Mesothelial cell of epicardium (in vitro differentiated cells): Measurements from ENCODE around the gene HEBP1. TPM values are rescaled to one million over a fixed set of nuclear protein-coding genes. Genes with fewer than 3 reads are reported as not detected.

Experiments used
- DNase-seq, 2 experiments: peaks; one replicate each; pipeline ENCODE4 v3.0.0; 2021; ENCODE audit warnings: low spot score in 2 of 2; ENCODE audit not compliant: unreplicated experiment in 2 of 2
- H3K27ac Mint-ChIP-seq: 2 replicates; pipeline ENCODE4 v1.8.0; 2021; ENCODE audit warnings: mixed read lengths
- H3K27me3 Mint-ChIP-seq: 2 replicates; pipeline ENCODE4 v1.8.0; 2021; ENCODE audit warnings: low read depth, mixed read lengths
- H3K36me3 Mint-ChIP-seq: 2 replicates; pipeline ENCODE4 v1.8.0; 2021; ENCODE audit warnings: mixed read lengths
- H3K4me1 Mint-ChIP-seq: 2 replicates; pipeline ENCODE4 v1.8.0; 2021; ENCODE audit warnings: mixed read lengths
- H3K4me3 Mint-ChIP-seq: 2 replicates; pipeline ENCODE4 v1.8.0; 2021; ENCODE audit warnings: mild to moderate bottlenecking, moderate library complexity, mixed read lengths
- H3K9me3 Mint-ChIP-seq: 2 replicates; pipeline ENCODE4 v1.8.0; 2021; ENCODE audit warnings: mixed read lengths
- CTCF ChIP-seq: fragments of 200-600 bp; sonication (generic); IDR thresholded peaks from one replicate; pipeline ENCODE4 v1.5.0; 2021; ENCODE audit warnings: antibody characterized with exemption; ENCODE audit not compliant: unreplicated experiment
- total RNA-seq: library from RNA; stranded (reverse); gene quantifications from 3 replicates; pipeline ENCODE4 v1.2.1, GENCODE V29; 2021

HEBP1 gene
- total RNA-seq, 1 donor from 2014 or later, result 55.0 TPM

GRCh38 chr12:12929696-12930095, 70.4 kb downstream of the HEBP1 start:
- Mint-ChIP-seq H3K4me1 (peaks cover 28% of the 10 kb centered on the region), H3K4me3 (no peak overlapping the region), H3K27ac (no peak overlapping the region), H3K27me3 (no peaks in the 10 kb centered on the region), H3K9me3 (peaks cover 7% of the 10 kb centered on the region), H3K36me3 (peaks cover 20% of the 10 kb centered on the region)
- no peak for TF ChIP-seq CTCF
- no peak for DNase-seq

GRCh38 chr12:12927211-12928079, 72.6 kb downstream of the HEBP1 start:
- DNase-seq, result peak; percentile 52 to 88
- Mint-ChIP-seq H3K9me3 (peaks cover 7% of the 10 kb centered on the region), H3K27ac (peak overlapping the region; percentile 79), H3K27me3 (no peaks in the 10 kb centered on the region), H3K4me1 (peaks cover 19% of the 10 kb centered on the region), H3K4me3 (peak overlapping the region; percentile 72), H3K36me3 (peaks cover 23% of the 10 kb centered on the region)
- no peak for TF ChIP-seq CTCF

- H3K4me1 Mint-ChIP-seq, result peaks cover 24% of the 10 kb centered on the region
- peaks cover 23% of the 10 kb centered on the region for H3K36me3 Mint-ChIP-seq
- H3K4me3 Mint-ChIP-seq, result peak overlapping the region; percentile 72
- H3K9me3 Mint-ChIP-seq, result peaks cover 7% of the 10 kb centered on the region
- H3K27ac Mint-ChIP-seq, result peak overlapping the region; percentile 73
- H3K27me3 Mint-ChIP-seq, result no peaks in the 10 kb centered on the region
- no peak for DNase-seq
- no peak for TF ChIP-seq CTCF
Measured at GRCh38 chr12:12926571-12927071, 73.4 kb downstream of the HEBP1 start.

- H3K4me3 Mint-ChIP-seq, result no peak overlapping the region
- TF ChIP-seq CTCF, result no peak
- H3K27me3 Mint-ChIP-seq, result no peaks in the 10 kb centered on the region
- peaks cover 24% of the 10 kb centered on the region for H3K4me1 Mint-ChIP-seq
- H3K36me3 Mint-ChIP-seq, result peaks cover 18% of the 10 kb centered on the region
- DNase-seq, result no peak
- peak overlapping the region; percentile 86 for H3K27ac Mint-ChIP-seq
- peaks cover 2% of the 10 kb centered on the region for H3K9me3 Mint-ChIP-seq
Measured at GRCh38 chr12:12925388-12925787, 74.7 kb downstream of the HEBP1 start.

Other genes with a start within 250 kb of the HEBP1 start
- gene APOLD1, start 214.6 kb downstream of the HEBP1 start, total RNA-seq, result 3.0 to 5.1 TPM (median 3.9 TPM) in 3 replicates
- gene DDX47, start 186.9 kb downstream of the HEBP1 start, total RNA-seq, result 69.3 to 70.8 TPM (median 70.4 TPM) in 3 replicates
- gene GPRC5A, start 108.7 kb downstream of the HEBP1 start, total RNA-seq, result 107 to 116 TPM (median 108 TPM) in 3 replicates
- not detected in 3 replicates for gene GPRC5D, start 48.1 kb downstream of the HEBP1 start, total RNA-seq
- gene FAM234B, start 44.1 kb upstream of the HEBP1 start, total RNA-seq, result 8.6 to 9.5 TPM (median 9.1 TPM) in 3 replicates
- gene GSG1, start 103.4 kb upstream of the HEBP1 start, total RNA-seq, result not detected in 3 replicates
- 16.3 to 19.0 TPM (median 16.5 TPM) in 3 replicates for gene EMP1, start 196.5 kb upstream of the HEBP1 start, total RNA-seq